ENCODE results near the gene MGA. TPM values are rescaled to one million over a fixed set of nuclear protein-coding genes. Genes with fewer than 3 reads are reported as not detected.

The MGA gene
- polyA plus RNA-seq, 3 donors, result 2.7 to 6.9 (median 4.2) TPM

- H2AFZ ChIP-seq (ENCODE audit: insufficient read depth, low read depth, low read length, poor library complexity, severe bottlenecking), result no peak overlapping the region
- peaks cover 100% of the 10 kb centered on the region for H3K79me2 ChIP-seq (ENCODE audit: insufficient read depth, low read length)
- no peak for TF ChIP-seq CTCF (IDR thresholded peaks at IDR 0.05)
- no peak overlapping the region for H3K27ac ChIP-seq (ENCODE audit: low read depth in 1 of 2, low read length in 2 of 2)
- intact Hi-C loops (cut with micrococcal nuclease), result no loop called here
- H3K4me3 ChIP-seq (replicated peaks in 1 of 3; ENCODE audit: low read depth in 2 of 3, low read length in 3 of 3), result no peak overlapping the region
- Mint-ChIP-seq H3K4me1 (peaks cover 22% of the 10 kb centered on the region), H3K27me3 (ENCODE audit: low read depth in 3 of 3) (no peaks in the 10 kb centered on the region), H3K4me3 (no peak overlapping the region), H3K36me3 (peaks cover 17 to 28% of the 10 kb centered on the region in 2 donors), H3K9me3 (no peaks in the 10 kb centered on the region), H3K27ac (no peak overlapping the region)
- WGBS (ENCODE audit: insufficient coverage), result 92% methylated on average over 2 of the region's 7 CpGs
- no peaks in the 10 kb centered on the region for H3K9me3 ChIP-seq (replicated peaks in 1 of 2; ENCODE audit: control insufficient read depth in 1 of 2, insufficient read depth in 1 of 2, low read length in 2 of 2)
- H3K9ac ChIP-seq (ENCODE audit: insufficient read depth, low read length, poor library complexity, severe bottlenecking), result no peak overlapping the region
- peaks cover 90% of the 10 kb centered on the region for H4K20me1 ChIP-seq (ENCODE audit: insufficient read depth, low read length)
- H3K27me3 ChIP-seq (ENCODE audit: control insufficient read depth in 2 of 2, insufficient read depth in 2 of 2, low read length in 2 of 2), result no peaks in the 10 kb centered on the region
- no peak for DNase-seq
- H3K4me2 ChIP-seq (replicated peaks; ENCODE audit: extremely low read depth, low read length, poor library complexity, severe bottlenecking), result no peak overlapping the region
- peaks cover 8 to 12% of the 10 kb centered on the region in 2 donors for H3K4me1 ChIP-seq (ENCODE audit: control insufficient read depth in 1 of 2, insufficient read depth in 2 of 2, low read length in 2 of 2)
- peaks cover 5 to 25% of the 10 kb centered on the region in 2 donors for H3K36me3 ChIP-seq (replicated peaks in 1 of 2; ENCODE audit: control insufficient read depth in 1 of 2, insufficient read depth in 2 of 2, low read length in 2 of 2)
Measured at GRCh38 chr15:41671656-41672648, 11.7 kb downstream of the MGA start.

- Histone ChIP-seq H3K9me3 (replicated peaks in 1 of 2; ENCODE audit: control insufficient read depth in 1 of 2, insufficient read depth in 1 of 2, low read length in 2 of 2) (no peaks in the 10 kb centered on the region), H2AFZ (ENCODE audit: insufficient read depth, low read depth, low read length, poor library complexity, severe bottlenecking) (no peak overlapping the region), H3K4me3 (replicated peaks in 1 of 3; ENCODE audit: low read depth in 2 of 3, low read length in 3 of 3) (no peak overlapping the region), H3K36me3 (replicated peaks in 1 of 2; ENCODE audit: control insufficient read depth in 1 of 2, insufficient read depth in 2 of 2, low read length in 2 of 2) (peaks cover 5 to 18% of the 10 kb centered on the region in 2 donors), H3K27ac (ENCODE audit: low read depth in 1 of 2, low read length in 2 of 2) (no peak overlapping the region), H4K20me1 (ENCODE audit: insufficient read depth, low read length) (peaks cover 91% of the 10 kb centered on the region), H3K9ac (ENCODE audit: insufficient read depth, low read length, poor library complexity, severe bottlenecking) (no peak overlapping the region), H3K4me1 (ENCODE audit: control insufficient read depth in 1 of 2, insufficient read depth in 2 of 2, low read length in 2 of 2) (peaks cover 0 to 3% of the 10 kb centered on the region in 2 donors), H3K4me2 (replicated peaks; ENCODE audit: extremely low read depth, low read length, poor library complexity, severe bottlenecking) (no peak overlapping the region), H3K27me3 (ENCODE audit: control insufficient read depth in 2 of 2, insufficient read depth in 2 of 2, low read length in 2 of 2) (no peaks in the 10 kb centered on the region), H3K79me2 (ENCODE audit: insufficient read depth, low read length) (peaks cover 100% of the 10 kb centered on the region)
- Mint-ChIP-seq H3K4me1 (peaks cover 8% of the 10 kb centered on the region), H3K9me3 (peaks cover 0 to 4% (median 0%) of the 10 kb centered on the region in 7 donors), H3K27me3 (ENCODE audit: low read depth in 3 of 3) (no peaks in the 10 kb centered on the region), H3K27ac (peak overlapping the region in 1 of 7 donors; percentile 62), H3K4me3 (no peak overlapping the region), H3K36me3 (peaks cover 17 to 42% of the 10 kb centered on the region in 2 donors)
- WGBS (ENCODE audit: insufficient coverage), result no CpG with 5 or more reads among the region's 4 CpGs
- intact Hi-C loops (cut with micrococcal nuclease), result no loop called here
- DNase-seq, result no peak
- no peak for TF ChIP-seq CTCF (IDR thresholded peaks at IDR 0.05)
Measured at GRCh38 chr15:41675337-41675736, 15.1 kb downstream of the MGA start.
